HG02840 (cell line): ENCODE results near the gene VAV2.
"Not testable (repeated sequence)": the region's sequence is repeated elsewhere in the genome, so short reads cannot be mapped to it uniquely, and the experiment has no call there.

Source experiments
- ATAC-seq: cut with Tn5 transposase; IDR thresholded peaks from one replicate; pipeline ENCODE4 v1.9.1; 2021; ENCODE audit warnings: mild to moderate bottlenecking, moderate library complexity, moderate number of reproducible peaks; ENCODE audit not compliant: unreplicated experiment, low FRiP score

Gene VAV2

DNA sequence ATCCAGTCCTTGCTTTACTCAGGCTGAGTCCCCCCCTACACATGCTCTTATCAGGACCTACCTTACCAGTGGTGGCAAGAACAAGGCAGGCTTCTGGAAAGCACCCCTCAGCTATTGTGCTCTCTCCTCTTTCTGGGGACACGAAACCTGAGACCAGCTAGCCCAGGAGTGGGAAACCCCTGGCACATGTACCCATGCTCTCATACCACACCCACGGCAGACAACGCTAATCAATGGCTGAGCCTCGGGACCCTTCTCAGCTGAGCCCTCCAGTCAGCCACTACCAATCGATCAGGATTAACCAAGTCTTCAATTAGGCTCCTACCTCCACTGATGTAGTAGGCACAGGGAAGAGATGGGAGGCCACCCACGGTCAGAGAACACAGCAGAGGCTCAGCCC, 65.1 kb downstream of the VAV2 start:
- ATAC-seq: no peak

DNA sequence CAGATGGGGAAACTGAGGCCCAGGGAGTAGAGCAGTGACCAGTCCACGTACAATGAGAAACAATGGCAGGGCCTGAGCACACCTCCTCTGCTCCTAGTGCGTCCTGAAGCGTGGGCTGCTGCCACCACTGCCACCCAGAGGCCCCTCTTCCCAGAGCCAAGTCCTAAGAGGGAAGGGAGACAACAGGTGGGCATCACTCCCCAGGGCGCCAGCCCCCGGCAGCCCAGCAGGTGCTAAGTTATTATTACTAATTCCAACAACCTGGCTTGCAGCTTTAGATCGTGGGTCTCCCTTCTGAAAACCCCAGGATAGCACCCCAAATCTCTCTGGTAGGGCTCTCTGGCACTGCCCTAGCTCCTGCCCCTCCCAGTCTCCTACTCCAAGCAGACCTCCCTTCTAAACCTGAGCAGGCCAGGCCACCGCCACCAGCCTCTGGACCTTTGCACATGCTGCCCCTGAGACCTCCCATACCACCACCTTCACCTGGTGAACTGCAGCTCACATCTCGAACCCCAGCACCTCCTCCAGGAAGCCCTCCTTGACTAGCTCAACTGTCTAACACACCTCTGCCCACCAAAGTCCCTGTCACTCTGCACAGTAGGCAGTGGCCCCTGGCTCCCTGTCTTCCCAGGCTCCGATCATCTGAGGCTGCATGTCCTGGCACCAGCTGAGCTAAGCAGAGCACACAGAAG, 65.8 kb downstream of the VAV2 start:
- no peak for ATAC-seq

DNA sequence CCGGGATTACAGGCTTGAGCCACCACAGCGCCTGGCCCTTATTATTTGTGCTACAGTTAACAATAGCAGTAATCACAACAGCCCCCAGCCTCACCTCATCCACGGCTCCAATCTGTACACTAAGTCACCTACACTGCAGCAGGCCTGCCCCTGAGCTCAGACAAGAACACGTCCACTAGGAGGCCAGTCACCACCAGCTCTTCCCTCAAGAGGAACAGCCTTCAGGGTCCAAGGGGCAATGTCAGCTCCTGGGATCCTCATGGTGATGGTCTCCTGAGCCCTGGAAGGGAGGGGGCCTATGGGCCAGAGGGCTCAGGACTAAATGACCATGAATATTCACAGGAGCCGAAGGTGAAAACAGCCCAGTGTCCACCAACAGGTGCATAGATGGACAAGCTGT, 67.7 kb downstream of the VAV2 start:
- no peak for ATAC-seq

GRCh38 chr9:133923608-133924007, 68.5 kb downstream of the VAV2 start:
- not testable (repeated sequence) for ATAC-seq

DNA sequence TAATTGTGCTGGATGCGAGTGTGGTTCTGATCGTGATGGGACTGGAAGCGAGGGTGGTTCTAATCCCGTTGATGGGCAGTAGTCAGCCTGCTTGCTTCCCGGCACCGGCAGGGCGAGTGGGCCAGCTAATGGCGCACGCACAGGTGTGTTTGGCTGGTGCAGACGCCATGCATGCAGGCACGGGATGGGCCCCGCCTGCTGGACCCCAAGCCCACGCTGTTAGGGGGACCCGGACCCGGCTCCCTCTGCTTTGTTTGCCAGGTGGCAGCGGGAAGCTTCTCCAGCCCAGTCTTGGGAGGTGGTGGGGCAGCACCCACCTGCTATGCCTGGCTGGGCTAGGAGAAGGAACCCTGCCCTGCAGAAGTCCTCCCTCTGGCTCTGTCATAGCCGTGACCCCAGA, 70.3 kb downstream of the VAV2 start:
- ATAC-seq: no peak

- ATAC-seq: no peak
Observed at GRCh38 chr9:133920471-133920870, 71.7 kb downstream of the VAV2 start.

GRCh38 chr9:133919253-133920115, 72.6 kb downstream of the VAV2 start:
- ATAC-seq: no peak

DNA sequence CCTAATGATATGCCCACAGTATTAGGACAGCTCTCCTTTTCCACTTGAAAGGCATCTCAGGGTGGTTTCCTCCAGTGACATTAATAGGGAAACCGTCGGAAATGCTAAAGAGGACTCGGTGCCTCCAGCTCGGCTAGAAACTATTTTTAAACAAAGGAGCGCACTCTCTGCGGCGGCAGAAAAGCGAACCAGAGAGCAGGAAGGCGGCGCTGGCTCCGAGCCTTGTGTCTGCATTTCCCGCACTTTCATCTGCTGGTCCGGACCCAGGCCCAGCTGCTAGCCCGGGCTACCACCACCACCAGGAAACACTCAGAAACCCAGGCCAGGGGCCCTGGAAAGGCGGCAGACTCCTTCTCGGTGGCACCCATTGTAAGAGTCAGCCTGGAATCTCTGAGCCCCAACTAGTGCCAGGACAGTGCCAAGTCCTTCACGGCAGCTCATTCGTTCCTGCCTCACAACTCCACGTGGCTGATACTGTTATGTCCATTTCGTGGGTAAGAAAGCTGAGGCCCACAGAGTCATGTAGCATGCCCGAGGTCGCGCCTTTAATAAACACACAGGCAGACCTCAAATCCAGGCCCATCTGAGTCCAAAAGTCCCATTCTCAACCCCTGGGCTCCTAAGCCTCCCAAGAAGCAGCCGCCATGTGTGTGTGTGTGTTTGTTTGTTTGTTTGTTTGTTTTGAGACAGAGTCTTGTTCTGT, 73.9 kb downstream of the VAV2 start:
- no peak for ATAC-seq

DNA sequence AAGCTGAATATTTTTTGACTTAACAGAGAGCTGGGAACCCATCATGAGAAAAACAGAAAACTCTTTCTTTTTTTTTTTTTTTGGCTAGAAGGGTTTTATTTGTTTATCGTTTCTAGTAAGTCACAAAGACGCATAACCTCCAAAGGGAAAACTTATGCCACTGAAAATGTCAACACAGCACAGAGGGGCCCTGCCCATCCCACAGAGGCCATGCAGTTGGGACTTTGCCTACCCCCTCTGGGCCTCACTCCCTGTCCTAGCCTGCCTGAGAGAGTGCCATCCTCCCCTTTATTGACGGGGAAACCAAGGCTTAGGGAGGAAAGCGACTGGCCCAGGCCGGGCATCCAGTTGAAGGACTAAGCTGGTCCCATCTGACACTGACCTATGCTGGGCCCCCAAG, 74.7 kb downstream of the VAV2 start:
- no peak for ATAC-seq

- ATAC-seq: no peak
Observed at GRCh38 chr9:133916159-133916541, 76.0 kb downstream of the VAV2 start.

GRCh38 chr9:133915534-133916158, 76.5 kb downstream of the VAV2 start:
- ATAC-seq: no peak

DNA sequence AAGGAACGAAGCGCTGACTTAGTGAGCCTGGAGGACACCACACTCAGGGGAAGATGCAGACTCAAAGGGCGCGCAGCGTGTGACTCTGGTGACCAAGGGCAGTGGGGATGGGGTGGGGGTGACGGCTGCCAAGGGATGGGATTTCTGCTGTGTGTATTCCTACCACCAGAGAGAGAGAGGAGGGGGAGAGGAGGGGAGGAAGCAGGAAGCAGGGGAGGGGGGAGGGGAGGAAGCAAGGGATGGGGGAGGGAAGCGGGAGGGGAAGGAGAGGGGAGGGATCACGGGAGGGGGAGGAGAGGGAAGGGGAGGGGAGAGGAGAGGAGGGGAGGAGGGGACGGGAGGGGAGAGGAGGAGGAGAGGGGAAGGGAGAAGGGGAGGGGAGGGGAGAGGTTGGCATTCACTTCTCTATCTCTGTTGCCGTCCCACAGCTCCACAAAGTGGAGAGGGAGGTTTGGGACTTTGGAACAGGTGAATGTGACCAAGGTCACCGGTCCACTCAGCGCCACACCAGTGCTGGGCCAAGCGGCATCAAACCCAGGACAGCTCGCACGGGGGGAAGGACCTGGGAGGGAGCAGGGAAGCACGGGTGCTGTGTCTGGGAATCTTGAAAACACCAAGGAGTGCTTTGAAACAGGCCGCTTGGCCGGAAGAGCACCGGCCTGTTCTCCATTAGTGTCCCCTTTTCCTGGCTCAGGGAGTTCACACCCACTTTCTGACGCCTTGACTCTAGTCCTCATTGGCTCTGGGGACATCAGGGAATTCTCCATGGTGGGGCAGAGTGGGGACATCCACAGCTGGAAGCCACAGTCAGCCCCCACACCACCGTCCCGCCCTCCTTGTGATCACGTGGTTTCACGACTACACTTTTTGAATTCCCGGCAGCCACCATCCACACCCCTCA, 77.4 kb downstream of the VAV2 start:
- no peak for ATAC-seq

DNA sequence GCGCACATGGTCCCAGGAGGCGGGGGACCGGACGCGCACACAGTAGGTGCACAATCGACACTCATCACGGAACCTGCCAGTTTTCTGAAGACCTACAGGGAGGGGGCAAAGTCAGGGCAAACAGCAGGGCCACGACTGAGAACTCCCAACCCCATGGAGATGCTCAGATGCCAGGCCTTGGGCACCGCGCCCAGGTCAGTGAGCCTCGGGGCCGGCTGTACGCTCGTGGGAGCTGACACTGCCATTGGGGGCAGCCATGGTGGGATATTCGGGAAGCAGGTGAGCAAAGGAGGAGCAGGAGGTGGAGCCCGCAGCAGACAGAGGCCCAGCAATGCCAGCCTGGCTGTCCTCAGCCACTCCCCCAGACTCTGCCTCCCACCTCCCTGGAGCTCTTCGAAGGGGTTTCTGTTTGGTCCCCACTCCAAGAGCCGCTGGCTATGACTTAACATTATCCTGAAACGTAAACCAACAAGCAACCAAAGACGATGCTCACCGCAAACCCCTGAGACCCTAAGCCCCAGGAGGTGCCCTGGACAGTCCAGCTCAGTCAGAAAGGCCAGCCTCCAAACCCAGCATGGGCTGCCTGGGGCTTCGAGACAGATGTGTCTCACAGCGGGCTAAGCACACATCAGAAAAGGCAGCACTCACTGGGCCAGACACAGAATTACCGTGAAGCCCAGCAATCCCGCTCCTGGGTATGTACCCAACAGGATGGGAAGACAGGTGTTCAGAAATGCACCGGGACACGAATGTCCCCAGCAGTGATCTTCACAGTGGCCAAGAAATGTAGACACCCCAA, 78.4 kb downstream of the VAV2 start:
- ATAC-seq: no peak

GRCh38 chr9:133910855-133911514, 81.1 kb downstream of the VAV2 start:
- no peak for ATAC-seq

DNA sequence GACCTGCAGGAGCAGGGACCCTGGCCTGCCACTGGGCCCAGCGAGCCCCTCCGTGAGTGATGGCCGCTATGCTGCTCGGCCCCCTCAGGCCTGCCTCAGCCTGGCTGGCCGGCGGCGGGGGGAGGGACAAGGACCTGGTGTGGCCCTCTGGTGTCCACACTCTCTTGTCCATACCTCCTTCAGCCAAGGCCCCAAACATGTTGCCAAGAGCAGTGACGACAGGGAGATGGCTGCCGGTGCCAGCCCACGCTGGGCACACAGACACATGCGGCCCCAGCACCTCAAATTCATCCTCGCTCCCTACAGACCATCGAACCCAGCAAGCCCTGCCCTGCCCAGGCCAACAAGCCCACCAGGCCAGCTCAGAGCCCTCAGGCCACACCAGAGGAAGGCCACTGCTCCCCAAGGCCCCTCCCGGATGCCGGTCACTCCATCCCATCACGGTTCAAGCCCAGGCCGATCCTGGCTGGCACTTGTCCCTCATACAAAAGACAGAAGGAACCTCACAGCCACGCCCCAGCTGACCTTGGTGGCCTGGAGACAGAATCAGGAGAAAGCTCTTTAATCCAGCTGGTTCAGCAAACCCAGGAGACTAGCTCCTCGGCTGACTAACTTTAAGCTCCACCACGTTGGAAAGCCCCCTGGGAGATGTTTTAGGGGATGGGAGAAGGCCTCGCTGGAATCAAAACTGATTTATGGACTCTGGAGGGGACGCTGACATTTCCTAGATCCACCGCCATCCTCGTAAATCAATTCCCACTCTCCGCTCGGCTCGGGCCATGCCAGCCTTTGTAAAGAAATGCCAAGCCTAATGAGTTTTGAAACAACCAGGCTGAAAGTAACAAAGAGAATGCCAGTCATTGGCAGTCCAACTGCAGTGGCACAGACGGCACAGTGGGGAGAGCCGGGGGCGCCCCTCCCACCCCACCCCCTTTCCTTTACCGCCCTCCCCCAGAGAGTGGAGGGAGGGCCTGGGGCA, 84.9 kb downstream of the VAV2 start:
- ATAC-seq: no peak

DNA sequence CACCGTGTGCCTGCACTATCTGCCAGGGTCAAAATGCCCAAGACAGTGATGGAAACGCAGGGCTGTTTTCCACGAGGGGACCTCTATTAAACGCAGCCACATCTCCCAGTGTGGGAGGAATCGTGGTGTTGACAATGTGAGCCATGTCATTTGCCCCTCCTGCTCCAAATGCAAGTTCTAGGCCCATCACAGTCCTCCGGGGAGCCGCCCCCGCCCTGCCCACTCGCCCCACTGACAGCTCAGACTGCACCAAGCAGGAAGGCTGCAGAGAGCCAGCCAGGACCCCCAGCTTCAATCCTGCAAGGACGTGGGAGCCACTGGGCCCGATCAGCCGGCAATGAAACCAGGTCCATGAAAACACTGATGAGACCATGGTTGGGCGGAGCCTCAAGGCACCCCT, 85.9 kb downstream of the VAV2 start:
- ATAC-seq: no peak

DNA sequence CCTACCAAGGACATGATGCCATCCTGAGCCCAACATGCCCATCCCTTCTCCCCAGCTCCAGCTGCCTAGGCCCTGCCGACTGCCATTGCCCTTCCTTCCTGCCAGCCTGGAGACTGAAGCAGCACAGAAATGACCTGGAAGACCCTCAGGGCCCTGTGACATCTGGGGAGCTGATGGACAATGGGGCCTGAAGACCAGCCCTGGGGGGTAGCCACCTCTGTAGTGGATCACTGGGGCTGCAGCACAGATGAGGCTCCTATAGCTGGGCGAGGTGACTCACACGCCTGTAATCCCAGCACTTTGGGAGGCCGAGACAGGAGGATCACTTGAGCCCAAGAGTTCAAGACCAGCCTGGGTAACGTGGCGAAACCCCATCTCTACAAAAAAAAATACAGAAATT, 86.6 kb downstream of the VAV2 start:
- no peak for ATAC-seq
